ENCODE data around the gene IGF1. TPM values are rescaled to one million over a fixed set of nuclear protein-coding genes. Genes with fewer than 3 reads are reported as not detected.

Gene IGF1
- total RNA-seq, 4 donors from 2014 or later: 50.0 to 262 (median 78.1) TPM

DNA sequence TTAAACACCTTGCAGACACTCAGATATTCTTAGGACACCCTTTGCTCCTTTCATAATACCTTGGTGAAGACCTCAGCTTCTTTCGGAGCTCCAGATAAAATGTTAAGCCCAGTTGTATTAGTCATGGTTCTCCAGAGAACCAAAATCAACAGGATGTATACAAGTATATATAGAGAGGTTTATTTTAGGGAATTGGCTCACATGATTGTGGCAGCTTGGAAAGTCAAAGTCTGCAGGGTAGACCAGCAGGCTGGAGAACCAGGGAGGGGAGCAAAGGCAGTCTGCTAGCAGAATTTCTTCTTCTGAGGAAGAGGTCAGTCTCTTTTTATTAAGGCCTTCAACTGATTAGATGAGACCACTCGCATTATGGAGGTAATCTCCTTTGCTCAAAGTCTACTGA, 6.9 kb upstream of the IGF1 start:
- Histone ChIP-seq H3K4me3 (no peak overlapping the region), H3K27ac (no peak overlapping the region), H3K4me1 (peaks cover 0 to 19% (median 0%) of the 10 kb centered on the region in 4 donors), H3K9me3 (no peaks in the 10 kb centered on the region), H3K27me3 (no peaks in the 10 kb centered on the region), H3K36me3 (no peaks in the 10 kb centered on the region)
- WGBS, 2 donors: 90 to 91% methylated on average over 2 of the region's 2 CpGs
- TF ChIP-seq EP300 (IDR thresholded peaks at IDR 0.05) (no peak), POLR2A (IDR thresholded peaks at IDR 0.05) (no peak)
- TF ChIP-seq, protein P1, sequence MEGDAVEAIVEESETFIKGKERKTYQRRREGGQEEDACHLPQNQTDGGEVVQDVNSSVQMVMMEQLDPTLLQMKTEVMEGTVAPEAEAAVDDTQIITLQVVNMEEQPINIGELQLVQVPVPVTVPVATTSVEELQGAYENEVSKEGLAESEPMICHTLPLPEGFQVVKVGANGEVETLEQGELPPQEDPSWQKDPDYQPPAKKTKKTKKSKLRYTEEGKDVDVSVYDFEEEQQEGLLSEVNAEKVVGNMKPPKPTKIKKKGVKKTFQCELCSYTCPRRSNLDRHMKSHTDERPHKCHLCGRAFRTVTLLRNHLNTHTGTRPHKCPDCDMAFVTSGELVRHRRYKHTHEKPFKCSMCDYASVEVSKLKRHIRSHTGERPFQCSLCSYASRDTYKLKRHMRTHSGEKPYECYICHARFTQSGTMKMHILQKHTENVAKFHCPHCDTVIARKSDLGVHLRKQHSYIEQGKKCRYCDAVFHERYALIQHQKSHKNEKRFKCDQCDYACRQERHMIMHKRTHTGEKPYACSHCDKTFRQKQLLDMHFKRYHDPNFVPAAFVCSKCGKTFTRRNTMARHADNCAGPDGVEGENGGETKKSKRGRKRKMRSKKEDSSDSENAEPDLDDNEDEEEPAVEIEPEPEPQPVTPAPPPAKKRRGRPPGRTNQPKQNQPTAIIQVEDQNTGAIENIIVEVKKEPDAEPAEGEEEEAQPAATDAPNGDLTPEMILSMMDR (IDR thresholded peaks at IDR 0.05): no peak
- no peak for DNase-seq (ENCODE audit: low spot score in 2 of 2)

DNA sequence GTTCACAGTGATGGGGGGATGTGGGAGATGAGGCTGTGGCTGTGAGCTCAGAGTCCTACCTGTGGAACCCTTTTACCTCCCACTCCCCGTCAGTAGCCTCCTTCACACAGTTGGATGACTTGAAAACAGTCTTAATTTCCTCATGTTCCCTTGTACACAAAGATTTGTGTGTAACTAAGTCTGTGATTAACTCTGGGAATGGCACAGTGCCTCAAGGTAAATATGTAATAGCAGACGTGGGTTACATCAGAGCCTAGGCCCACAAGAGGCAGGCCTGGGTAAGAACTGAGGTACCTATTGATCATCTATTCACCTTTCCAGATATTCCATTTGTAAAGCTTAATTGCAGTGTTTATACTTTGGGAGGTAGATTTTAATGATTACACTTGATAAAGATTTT, 5.8 kb upstream of the IGF1 start:
- H3K36me3 ChIP-seq: no peaks in the 10 kb centered on the region
- no peaks in the 10 kb centered on the region for H3K27me3 ChIP-seq
- H3K4me3 ChIP-seq: no peak overlapping the region
- TF ChIP-seq EP300 (IDR thresholded peaks at IDR 0.05) (no peak), POLR2A (IDR thresholded peaks at IDR 0.05) (no peak)
- TF ChIP-seq, protein P1 (IDR thresholded peaks at IDR 0.05): no peak
- 95 to 96% methylated on average over 2 of the region's 2 CpGs for WGBS, 2 donors
- DNase-seq (ENCODE audit: low spot score in 2 of 2): no peak
- no peak overlapping the region for H3K27ac ChIP-seq
- no peaks in the 10 kb centered on the region for H3K9me3 ChIP-seq
- peaks cover 0 to 19% (median 0%) of the 10 kb centered on the region in 4 donors for H3K4me1 ChIP-seq

DNA sequence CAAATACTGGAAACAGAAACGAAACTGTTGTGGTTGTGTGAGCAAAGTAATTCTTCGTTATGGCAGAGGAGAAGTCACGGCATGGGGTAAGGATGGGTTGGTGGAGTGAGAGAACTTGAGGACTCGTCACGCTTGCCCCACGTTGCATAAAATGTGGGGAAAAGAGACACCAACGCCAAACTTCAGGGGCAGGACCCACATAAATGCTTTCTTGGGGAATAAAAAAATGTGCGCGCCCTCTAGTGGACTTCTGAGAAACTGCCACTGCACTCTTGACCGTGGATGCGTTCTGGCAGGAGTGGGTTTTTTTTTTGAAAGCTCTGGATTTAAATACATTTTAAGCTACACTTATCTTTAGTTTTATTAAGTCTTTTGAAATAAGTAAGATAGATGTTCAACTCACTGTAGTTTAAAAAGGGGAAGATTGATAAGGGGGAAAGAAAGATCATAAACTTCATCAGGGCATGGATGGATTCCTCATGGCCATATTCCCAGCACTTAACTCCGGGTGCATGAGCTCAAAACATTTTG, 4.1 kb upstream of the IGF1 start:
- TF ChIP-seq POLR2A (IDR thresholded peaks at IDR 0.05) (no peak), EP300 (IDR thresholded peaks at IDR 0.05) (peak in 1 of 2 donors; percentile 44)
- TF ChIP-seq, protein P1 (IDR thresholded peaks at IDR 0.05): peak; percentile 70 to 93 (median 86)
- peak; percentile 41 to 63 for DNase-seq (ENCODE audit: low spot score in 2 of 2)
- H3K27ac ChIP-seq: peak overlapping the region in 3 of 4 donors; percentile 58 to 86 (median 73)
- H3K4me1 ChIP-seq: peaks cover 0 to 35% (median 12%) of the 10 kb centered on the region in 4 donors
- no peaks in the 10 kb centered on the region for H3K36me3 ChIP-seq
- H3K4me3 ChIP-seq: peak overlapping the region in 2 of 4 donors; percentile 28 to 30
- no peaks in the 10 kb centered on the region for H3K27me3 ChIP-seq
- H3K9me3 ChIP-seq: no peaks in the 10 kb centered on the region
- 4 to 9% methylated on average over 12 of the region's 12 CpGs for WGBS, 2 donors

DNA sequence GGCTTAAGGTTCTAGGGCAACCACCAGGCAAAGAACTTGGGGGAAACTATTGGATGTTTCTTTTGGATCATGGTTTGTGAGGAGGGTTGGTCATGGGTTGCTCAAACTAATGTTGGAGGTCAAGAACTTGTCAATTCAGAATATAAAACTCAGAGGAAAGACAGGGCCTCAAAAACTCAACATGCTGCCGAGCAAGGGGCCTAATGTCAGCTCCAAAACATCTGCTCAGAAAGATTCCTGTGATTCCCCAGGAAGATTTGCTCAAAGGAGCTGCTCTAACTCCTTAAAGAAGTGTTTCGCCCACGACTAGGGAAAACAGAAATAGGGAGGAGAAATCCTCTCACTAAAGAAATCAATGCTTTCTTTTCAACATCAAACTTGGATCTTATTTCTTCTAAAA, 3.7 kb upstream of the IGF1 start:
- peak overlapping the region in 3 of 4 donors; percentile 58 to 86 (median 73) for H3K27ac ChIP-seq
- DNase-seq (ENCODE audit: low spot score in 2 of 2): no peak
- H3K4me3 ChIP-seq: peak overlapping the region in 2 of 4 donors; percentile 28 to 30
- H3K36me3 ChIP-seq: no peaks in the 10 kb centered on the region
- no peaks in the 10 kb centered on the region for H3K27me3 ChIP-seq
- no peaks in the 10 kb centered on the region for H3K9me3 ChIP-seq
- 19 to 20% methylated on average over 3 of the region's 3 CpGs for WGBS, 2 donors
- TF ChIP-seq, protein P1 (IDR thresholded peaks at IDR 0.05): no peak
- no peak for TF ChIP-seq EP300 (IDR thresholded peaks at IDR 0.05)
- TF ChIP-seq POLR2A (IDR thresholded peaks at IDR 0.05): no peak
- peaks cover 0 to 40% (median 13%) of the 10 kb centered on the region in 4 donors for H3K4me1 ChIP-seq

DNA sequence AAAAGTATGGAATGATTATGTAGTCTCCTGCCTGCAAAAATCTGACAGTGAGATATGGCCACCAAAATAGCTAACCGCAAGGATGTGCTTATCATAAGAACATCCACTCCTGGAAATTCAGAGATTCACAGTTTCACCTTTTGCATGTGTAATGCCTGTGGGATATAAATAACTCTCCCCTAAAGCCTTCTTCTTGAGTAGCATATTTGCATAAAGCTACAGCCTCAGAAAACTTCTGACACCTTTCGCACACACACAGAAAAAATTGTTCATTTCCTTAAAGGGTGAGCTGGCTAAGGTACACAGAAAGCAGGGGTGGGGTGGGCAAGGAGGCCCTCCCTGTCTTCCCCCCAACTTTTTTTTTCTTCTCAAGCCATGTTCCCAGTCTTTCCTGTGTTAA, 3.1 kb upstream of the IGF1 start:
- WGBS, 2 donors: 81 to 90% methylated on average over 2 of the region's 2 CpGs
- DNase-seq (ENCODE audit: low spot score in 2 of 2): no peak
- Histone ChIP-seq H3K27ac (peak overlapping the region in 3 of 4 donors; percentile 58 to 86 (median 73)), H3K36me3 (no peaks in the 10 kb centered on the region), H3K4me1 (peaks cover 0 to 45% (median 16%) of the 10 kb centered on the region in 4 donors), H3K4me3 (no peak overlapping the region), H3K9me3 (no peaks in the 10 kb centered on the region), H3K27me3 (no peaks in the 10 kb centered on the region)
- TF ChIP-seq EP300 (IDR thresholded peaks at IDR 0.05) (no peak), POLR2A (IDR thresholded peaks at IDR 0.05) (no peak)
- TF ChIP-seq, protein P1 (IDR thresholded peaks at IDR 0.05): no peak

Data from tibial nerve (tissue), 4 donors.